Gastrocnemius medialis (tissue), 4 donors: ENCODE measurements around the gene TTC14. TPM values are rescaled to one million over a fixed set of nuclear protein-coding genes. Genes with fewer than 3 reads are reported as not detected.

ENCODE experiments used
- ATAC-seq, 2 donors: fragments of 150-250 bp; one replicate each; pipeline ENCODE4 v1.9.1; 2016
- DNase-seq, 2 donors: peaks; one replicate each; pipeline ENCODE4 v3.0.0-alpha.2; 2019
- H3K27ac ChIP-seq, 4 donors: fragments of 200-600 bp; sonication (generic); 1 replicate in 1 of 4; 2 replicates in 3 of 4; pipeline ENCODE4 v1.5.1; 2016 to 2018; ENCODE audit warnings: mild to moderate bottlenecking in 2 of 4, moderate library complexity in 1 of 4
- H3K27me3 ChIP-seq, 3 donors: fragments of 200-600 bp; sonication (generic) in 2 of 3; 1 replicate in 1 of 3; 2 replicates in 2 of 3; pipeline versions ENCODE4 v1.5.1 to v1.6.0; 2016 to 2019; ENCODE audit warnings: mild to moderate bottlenecking in 1 of 3, moderate library complexity in 1 of 3
- H3K36me3 ChIP-seq, 2 donors: fragments of 200-600 bp; sonication (generic) in 1 of 2; one replicate each; pipeline ENCODE4 v1.5.1; 2017 to 2018
- H3K4me1 ChIP-seq, 2 donors: fragments of 200-600 bp; sonication (generic) in 1 of 2; one replicate each; pipeline ENCODE4 v1.5.1; 2016 to 2017; ENCODE audit warnings: mild to moderate bottlenecking in 2 of 2
- H3K4me3 ChIP-seq, 4 donors: fragments of 200-600 bp; sonication (generic) in 3 of 4; 1 replicate in 1 of 4; 2 replicates in 3 of 4; pipeline ENCODE4 v1.5.1; 2016 to 2019; ENCODE audit warnings: mild to moderate bottlenecking in 2 of 4
- H3K9me3 ChIP-seq, 3 donors: fragments of 200-600 bp; sonication (generic) in 2 of 3; 1 replicate in 1 of 3; 2 replicates in 2 of 3; pipeline ENCODE4 v1.5.1; 2016 to 2019
- POLR2A ChIP-seq, 2 donors: fragments of 450-650 bp; IDR thresholded peaks; one replicate each; pipeline ENCODE4 v1.6.1; 2017; ENCODE audit warnings: antibody characterized with exemption in 2 of 2, mild to moderate bottlenecking in 2 of 2, moderate library complexity in 2 of 2
- in situ Hi-C, 4 donors: fragments of 200-750 bp; cut with MboI; loops; one replicate each; pipeline versions ENCODE4 v1.15.0 to v1.8.0; 2017; ENCODE audit warnings: low sequenced_read_pairs in 4 of 4
- intact Hi-C: fragments of 100-400 bp; cut with DNase I; formaldehyde crosslinking; loops from one replicate; pipeline ENCODE4 v1.15.1; 2023; ENCODE audit warnings: low total_unique reads
- total RNA-seq, 4 donors: library from RNA; depleted of rRNA; stranded (reverse); fragments of >200 nt; gene quantifications; one replicate each; pipeline versions ENCODE4 v1.1.0 to v1.2.3, GENCODE V29; 2016
- TF ChIP-seq, protein P1 (sequence below), 5 experiments: fragments of 450-650 bp in 3 of 5; fragments of 200-600 bp in 2 of 5; sonication (generic) in 2 of 5; IDR thresholded peaks in 4 of 5; conservative IDR thresholded peaks in 1 of 5; 1 replicate in 4 of 5; 2 replicates in 1 of 5; pipeline ENCODE4 v1.5.1; 2016 to 2019; ENCODE audit warnings: antibody characterized with exemption in 5 of 5, mild to moderate bottlenecking in 3 of 5, moderate library complexity in 3 of 5

TTC14 gene, protein sequence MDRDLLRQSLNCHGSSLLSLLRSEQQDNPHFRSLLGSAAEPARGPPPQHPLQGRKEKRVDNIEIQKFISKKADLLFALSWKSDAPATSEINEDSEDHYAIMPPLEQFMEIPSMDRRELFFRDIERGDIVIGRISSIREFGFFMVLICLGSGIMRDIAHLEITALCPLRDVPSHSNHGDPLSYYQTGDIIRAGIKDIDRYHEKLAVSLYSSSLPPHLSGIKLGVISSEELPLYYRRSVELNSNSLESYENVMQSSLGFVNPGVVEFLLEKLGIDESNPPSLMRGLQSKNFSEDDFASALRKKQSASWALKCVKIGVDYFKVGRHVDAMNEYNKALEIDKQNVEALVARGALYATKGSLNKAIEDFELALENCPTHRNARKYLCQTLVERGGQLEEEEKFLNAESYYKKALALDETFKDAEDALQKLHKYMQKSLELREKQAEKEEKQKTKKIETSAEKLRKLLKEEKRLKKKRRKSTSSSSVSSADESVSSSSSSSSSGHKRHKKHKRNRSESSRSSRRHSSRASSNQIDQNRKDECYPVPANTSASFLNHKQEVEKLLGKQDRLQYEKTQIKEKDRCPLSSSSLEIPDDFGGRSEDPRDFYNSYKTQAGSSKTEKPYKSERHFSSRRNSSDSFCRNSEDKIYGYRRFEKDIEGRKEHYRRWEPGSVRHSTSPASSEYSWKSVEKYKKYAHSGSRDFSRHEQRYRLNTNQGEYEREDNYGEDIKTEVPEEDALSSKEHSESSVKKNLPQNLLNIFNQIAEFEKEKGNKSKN
- 10 to 100 TPM in 1 of 4 donors, 1 to 10 TPM in 3; 5.3 to 14.0 (median 8.8) TPM for total RNA-seq

DNA sequence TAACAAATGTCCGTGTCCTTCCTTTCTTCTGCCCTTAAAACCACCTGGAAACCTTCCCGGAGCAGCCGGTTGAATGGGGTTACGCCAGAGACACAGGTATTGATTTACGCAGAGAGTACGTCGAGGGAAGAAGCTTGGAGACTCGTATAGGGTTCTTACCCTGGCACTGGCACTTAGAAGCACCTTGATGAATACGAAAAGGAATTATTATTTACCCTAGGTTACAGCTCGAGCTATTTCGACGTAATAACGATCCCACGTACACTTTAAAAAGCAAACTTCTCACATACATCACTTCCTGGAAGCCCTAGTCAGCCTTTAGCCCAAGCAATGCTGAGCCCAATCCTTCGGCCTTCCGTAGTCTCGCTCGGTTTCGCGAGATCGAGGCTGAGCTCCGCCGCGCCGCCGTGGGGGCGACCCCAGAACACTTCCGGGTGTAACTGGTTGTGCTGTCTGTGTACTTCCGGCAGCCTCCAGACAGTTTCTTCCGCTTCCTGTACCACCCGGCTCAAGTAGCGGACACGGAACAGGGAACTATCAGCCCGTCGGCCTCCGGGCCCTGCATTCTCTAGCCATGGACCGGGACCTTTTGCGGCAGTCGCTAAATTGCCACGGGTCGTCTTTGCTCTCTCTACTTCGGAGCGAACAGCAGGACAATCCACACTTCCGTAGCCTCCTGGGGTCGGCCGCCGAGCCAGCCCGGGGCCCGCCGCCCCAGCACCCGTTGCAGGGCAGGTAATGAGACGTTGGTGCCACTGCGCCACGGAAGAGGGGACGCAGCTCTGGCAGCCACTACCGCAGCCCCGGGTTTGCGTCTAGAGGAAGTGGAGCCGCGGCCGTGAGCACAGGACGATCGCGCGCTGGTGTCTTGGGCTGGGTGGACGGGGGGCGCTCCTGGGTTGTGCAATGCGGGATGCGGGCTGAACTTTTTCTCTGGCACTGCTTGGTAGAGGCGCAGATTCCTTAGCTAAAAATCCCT is at the start of gene TTC14:
Gene TTC14 (plus strand): TSS at position 476 of the 979 bp plus-strand sequence. CDS start 99 bp downstream, at position 575.
- in situ Hi-C loops: no loop called here
- TF ChIP-seq POLR2A (IDR thresholded peaks at IDR 0.05): peak in 1 of 2 donors; percentile 27
- TF ChIP-seq, protein P1, sequence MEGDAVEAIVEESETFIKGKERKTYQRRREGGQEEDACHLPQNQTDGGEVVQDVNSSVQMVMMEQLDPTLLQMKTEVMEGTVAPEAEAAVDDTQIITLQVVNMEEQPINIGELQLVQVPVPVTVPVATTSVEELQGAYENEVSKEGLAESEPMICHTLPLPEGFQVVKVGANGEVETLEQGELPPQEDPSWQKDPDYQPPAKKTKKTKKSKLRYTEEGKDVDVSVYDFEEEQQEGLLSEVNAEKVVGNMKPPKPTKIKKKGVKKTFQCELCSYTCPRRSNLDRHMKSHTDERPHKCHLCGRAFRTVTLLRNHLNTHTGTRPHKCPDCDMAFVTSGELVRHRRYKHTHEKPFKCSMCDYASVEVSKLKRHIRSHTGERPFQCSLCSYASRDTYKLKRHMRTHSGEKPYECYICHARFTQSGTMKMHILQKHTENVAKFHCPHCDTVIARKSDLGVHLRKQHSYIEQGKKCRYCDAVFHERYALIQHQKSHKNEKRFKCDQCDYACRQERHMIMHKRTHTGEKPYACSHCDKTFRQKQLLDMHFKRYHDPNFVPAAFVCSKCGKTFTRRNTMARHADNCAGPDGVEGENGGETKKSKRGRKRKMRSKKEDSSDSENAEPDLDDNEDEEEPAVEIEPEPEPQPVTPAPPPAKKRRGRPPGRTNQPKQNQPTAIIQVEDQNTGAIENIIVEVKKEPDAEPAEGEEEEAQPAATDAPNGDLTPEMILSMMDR (IDR thresholded peaks at IDR 0.05 in 4 of 5, conservative IDR thresholded peaks at IDR 0.05 in 1 of 5): no peak
- Histone ChIP-seq H3K4me3 (peak within 1 kb of the TSS; percentile 84 to 96 (median 90)), H3K4me1 (peaks cover 14 to 15% of the 10 kb centered on the region in 2 donors), H3K9me3 (no peaks in the 10 kb centered on the region), H3K27me3 (no peaks in the 10 kb centered on the region), H3K27ac (peak within 1 kb of the TSS; percentile 63 to 74 (median 67)), H3K36me3 (peaks cover 0 to 39% of the 10 kb centered on the region in 2 donors)
- intact Hi-C loops: loop anchor here (5.0 kb wide), 1 partner anchor 385 kb away; the partner anchor contains the start of gene DNAJC19
- ATAC-seq (peak; percentile 97 to 99), DNase-seq (peak; percentile 75 to 85)

DNA sequence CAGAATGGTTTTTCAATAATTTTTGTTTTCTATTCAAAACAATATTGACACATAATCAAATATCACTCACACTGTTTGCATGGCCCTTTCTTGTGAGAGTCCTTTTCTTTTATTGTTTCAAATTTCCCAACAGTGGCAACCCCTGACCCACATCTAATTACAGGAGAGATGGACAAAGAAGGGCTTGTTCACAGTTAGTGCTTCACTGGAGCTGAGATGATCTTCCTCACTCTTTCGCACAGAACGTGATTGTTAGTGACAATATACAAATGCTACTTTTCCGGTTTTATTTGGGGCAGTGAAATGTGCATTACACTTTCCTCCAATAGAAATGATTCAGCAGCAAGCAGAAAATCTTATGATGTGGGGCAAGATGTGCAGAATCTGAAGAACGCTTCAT is 38.6 kb upstream of the TTC14 start:
- no peak for DNase-seq
- Histone ChIP-seq H3K4me1 (no peaks in the 10 kb centered on the region), H3K27me3 (no peaks in the 10 kb centered on the region), H3K36me3 (no peaks in the 10 kb centered on the region), H3K9me3 (no peaks in the 10 kb centered on the region), H3K4me3 (no peak overlapping the region), H3K27ac (no peak overlapping the region)
- ATAC-seq: no peak
- intact Hi-C loops: no loop called here
- no peak for TF ChIP-seq POLR2A (IDR thresholded peaks at IDR 0.05)
- TF ChIP-seq, protein P1 (IDR thresholded peaks at IDR 0.05 in 4 of 5, conservative IDR thresholded peaks at IDR 0.05 in 1 of 5): no peak
- in situ Hi-C loops: no loop called here

DNA sequence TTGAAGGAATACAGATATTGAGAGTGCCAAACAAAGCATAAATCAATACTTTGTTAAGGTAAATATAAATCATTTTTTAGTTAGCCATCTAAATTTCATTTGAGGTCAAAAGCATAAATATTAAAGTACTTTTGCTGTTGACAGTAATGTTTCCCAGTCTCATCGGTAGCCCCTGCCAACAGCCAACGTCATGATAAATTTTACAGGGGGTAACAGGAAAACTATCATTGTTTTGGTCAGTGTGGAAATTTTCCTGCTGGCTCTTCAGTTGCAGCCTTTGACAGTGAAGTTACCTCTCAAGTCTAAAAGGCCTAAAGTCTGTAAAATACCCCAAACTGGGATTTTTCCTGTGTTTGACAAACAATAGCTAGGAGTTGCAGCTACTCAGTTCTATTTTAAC is 37.3 kb upstream of the TTC14 start:
- intact Hi-C loops: no loop called here
- peak; percentile 5 to 16 for DNase-seq
- Histone ChIP-seq H3K36me3 (no peaks in the 10 kb centered on the region), H3K4me1 (no peaks in the 10 kb centered on the region), H3K4me3 (no peak overlapping the region), H3K9me3 (no peaks in the 10 kb centered on the region), H3K27ac (no peak overlapping the region), H3K27me3 (no peaks in the 10 kb centered on the region)
- TF ChIP-seq, protein P1 (IDR thresholded peaks at IDR 0.05 in 4 of 5, conservative IDR thresholded peaks at IDR 0.05 in 1 of 5): no peak
- TF ChIP-seq POLR2A (IDR thresholded peaks at IDR 0.05): no peak
- in situ Hi-C loops: no loop called here
- ATAC-seq: no peak

DNA sequence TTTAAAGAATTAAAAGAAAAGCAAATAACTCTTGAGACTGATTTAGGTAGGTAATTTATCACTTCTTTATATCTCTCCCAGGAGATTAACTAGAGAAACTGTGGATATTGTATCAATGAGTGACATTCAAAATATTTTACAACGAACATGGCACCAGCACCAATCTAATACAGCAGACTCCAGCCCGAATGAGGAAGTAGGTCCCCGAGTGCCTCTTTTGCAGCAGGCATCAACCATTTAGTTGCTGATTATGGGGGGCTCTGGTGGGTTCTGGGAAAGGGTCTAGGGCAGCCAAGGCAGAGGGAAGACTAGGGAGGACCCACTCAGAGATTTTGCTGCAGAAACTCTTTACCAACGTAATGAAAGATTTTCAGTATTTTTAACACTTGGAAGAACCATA is 31.7 kb upstream of the TTC14 start:
- in situ Hi-C loops: no loop called here
- Histone ChIP-seq H3K27me3 (no peaks in the 10 kb centered on the region), H3K27ac (no peak overlapping the region), H3K4me3 (no peak overlapping the region), H3K4me1 (no peaks in the 10 kb centered on the region), H3K9me3 (no peaks in the 10 kb centered on the region), H3K36me3 (no peaks in the 10 kb centered on the region)
- TF ChIP-seq, protein P1 (IDR thresholded peaks at IDR 0.05 in 4 of 5, conservative IDR thresholded peaks at IDR 0.05 in 1 of 5): no peak
- no peak for TF ChIP-seq POLR2A (IDR thresholded peaks at IDR 0.05)
- ATAC-seq (no peak), DNase-seq (no peak)
- intact Hi-C loops: no loop called here
